T-helper 1 cell treated with Interleukin-12 subunit alpha and Interleukin-12 subunit beta and Interleukin-4 antibody, amounts not matched to agents 30 μg/mL and 1 μg/mL, for 36 hours (primary cell): ENCODE measurements around the gene DGKK.
"Not testable (repeated sequence)": the region's sequence is repeated elsewhere in the genome, so short reads cannot be mapped to it uniquely, and the experiment has no call there.

Experiments
- H3K27ac Mint-ChIP-seq: one replicate; pipeline ENCODE4 v1.8.0; 2021; ENCODE audit warnings: mild to moderate bottlenecking, mixed read lengths
- H3K27me3 Mint-ChIP-seq: one replicate; pipeline ENCODE4 v1.8.0; 2021; ENCODE audit warnings: low read depth, mixed read lengths
- H3K36me3 Mint-ChIP-seq: one replicate; pipeline ENCODE4 v1.8.0; 2021; ENCODE audit warnings: low read depth, mixed read lengths
- H3K4me1 Mint-ChIP-seq: one replicate; pipeline ENCODE4 v1.8.0; 2021; ENCODE audit warnings: low read depth, mixed read lengths
- H3K4me3 Mint-ChIP-seq: one replicate; pipeline ENCODE4 v1.8.0; 2021; ENCODE audit warnings: mild to moderate bottlenecking, moderate library complexity, mixed read lengths
- H3K9me3 Mint-ChIP-seq: one replicate; pipeline ENCODE4 v1.8.0; 2021; ENCODE audit warnings: mixed read lengths

Gene DGKK

GRCh38 chrX:50375481-50376267 is 95.0 kb downstream of the DGKK start:
- Mint-ChIP-seq H3K36me3 (no peaks in the 10 kb centered on the region), H3K4me3 (no peak overlapping the region), H3K4me1 (no peaks in the 10 kb centered on the region), H3K27ac (no peak overlapping the region), H3K27me3 (no peaks in the 10 kb centered on the region), H3K9me3 (no peaks in the 10 kb centered on the region)

- Mint-ChIP-seq H3K36me3 (no peaks in the 10 kb centered on the region), H3K4me3 (no peak overlapping the region), H3K27ac (no peak overlapping the region), H3K27me3 (no peaks in the 10 kb centered on the region), H3K9me3 (no peaks in the 10 kb centered on the region), H3K4me1 (no peaks in the 10 kb centered on the region)
Measured at GRCh38 chrX:50372966-50373365, 97.7 kb downstream of the DGKK start.

- no peak overlapping the region for H3K4me3 Mint-ChIP-seq
- H3K9me3 Mint-ChIP-seq: no peaks in the 10 kb centered on the region
- H3K27me3 Mint-ChIP-seq: no peaks in the 10 kb centered on the region
- H3K4me1 Mint-ChIP-seq: no peaks in the 10 kb centered on the region
- no peaks in the 10 kb centered on the region for H3K36me3 Mint-ChIP-seq
- no peak overlapping the region for H3K27ac Mint-ChIP-seq
Measured at GRCh38 chrX:50343917-50344316, 126.7 kb downstream of the DGKK start.

GRCh38 chrX:50333308-50333707 is 137.3 kb downstream of the DGKK start:
- no peaks in the 10 kb centered on the region for H3K36me3 Mint-ChIP-seq
- H3K4me3 Mint-ChIP-seq: no peak overlapping the region
- no peaks in the 10 kb centered on the region for H3K27me3 Mint-ChIP-seq
- no peak overlapping the region for H3K27ac Mint-ChIP-seq
- no peaks in the 10 kb centered on the region for H3K9me3 Mint-ChIP-seq
- no peaks in the 10 kb centered on the region for H3K4me1 Mint-ChIP-seq

GRCh38 chrX:50332668-50333067 is 138.0 kb downstream of the DGKK start:
- not testable (repeated sequence) for H3K4me1 Mint-ChIP-seq, H3K36me3 Mint-ChIP-seq, H3K4me3 Mint-ChIP-seq, H3K9me3 Mint-ChIP-seq, H3K27ac Mint-ChIP-seq, H3K27me3 Mint-ChIP-seq

- Mint-ChIP-seq H3K9me3 (no peaks in the 10 kb centered on the region), H3K27ac (no peak overlapping the region), H3K27me3 (no peaks in the 10 kb centered on the region), H3K4me3 (no peak overlapping the region), H3K4me1 (no peaks in the 10 kb centered on the region), H3K36me3 (no peaks in the 10 kb centered on the region)
Measured at GRCh38 chrX:50327235-50327634, 143.4 kb downstream of the DGKK start.
